Activated CD8-positive, alpha-beta T cell treated with anti-CD3 and anti-CD28 coated beads, Interleukin-2, amount 10 ng/mL, durations not matched to agents 7 days and 5 days (primary cell): ENCODE measurements around the gene ERMP1. TPM values are rescaled to one million over a fixed set of nuclear protein-coding genes. Genes with fewer than 3 reads are reported as not detected.

Experiments
- ATAC-seq: fragments of 150-1000 bp; cut with Tn5 transposase; one replicate; pipeline ENCODE4 v1.10.0; 2021; ENCODE audit warnings: moderate library complexity
- CTCF ChIA-PET: fragments of 350-600 bp; sonication (Branson Sonifier 250); formaldehyde crosslinking; loops from one replicate; lab custom pipeline; 2021; ENCODE audit warnings: antibody characterized with exemption; lab: Charles Lee
- POLR2A ChIA-PET: fragments of 350-600 bp; sonication (Branson Sonifier 250); formaldehyde crosslinking; loops from one replicate; lab custom pipeline; 2021; ENCODE audit warnings: antibody characterized with exemption; lab: Charles Lee
- DNase-seq: peaks from one replicate; pipeline ENCODE4 v3.0.0-alpha.2; 2020
- H3K27ac Mint-ChIP-seq: one replicate; pipeline ENCODE4 v1.8.0; 2021; ENCODE audit warnings: mild to moderate bottlenecking, mixed read lengths
- H3K27me3 Mint-ChIP-seq: one replicate; pipeline ENCODE4 v1.8.0; 2021; ENCODE audit warnings: low read depth, mixed read lengths
- H3K36me3 Mint-ChIP-seq: one replicate; pipeline ENCODE4 v1.8.0; 2021; ENCODE audit warnings: low read depth, mixed read lengths
- H3K4me1 Mint-ChIP-seq: one replicate; pipeline ENCODE4 v1.8.0; 2021; ENCODE audit warnings: low read depth, mixed read lengths
- H3K4me3 Mint-ChIP-seq: one replicate; pipeline ENCODE4 v1.8.0; 2021; ENCODE audit warnings: mild to moderate bottlenecking, mixed read lengths
- H3K9me3 Mint-ChIP-seq: one replicate; pipeline ENCODE4 v1.8.0; 2022; ENCODE audit warnings: mixed read lengths; ENCODE audit not compliant: insufficient read depth
- total RNA-seq, 2 experiments: library from RNA; stranded (reverse); gene quantifications; one replicate each; pipeline ENCODE4 v1.2.3, GENCODE V29; 2021

The ERMP1 gene
- total RNA-seq, 2 experiments from 2014 or later = 28.0 to 30.6 TPM

DNA sequence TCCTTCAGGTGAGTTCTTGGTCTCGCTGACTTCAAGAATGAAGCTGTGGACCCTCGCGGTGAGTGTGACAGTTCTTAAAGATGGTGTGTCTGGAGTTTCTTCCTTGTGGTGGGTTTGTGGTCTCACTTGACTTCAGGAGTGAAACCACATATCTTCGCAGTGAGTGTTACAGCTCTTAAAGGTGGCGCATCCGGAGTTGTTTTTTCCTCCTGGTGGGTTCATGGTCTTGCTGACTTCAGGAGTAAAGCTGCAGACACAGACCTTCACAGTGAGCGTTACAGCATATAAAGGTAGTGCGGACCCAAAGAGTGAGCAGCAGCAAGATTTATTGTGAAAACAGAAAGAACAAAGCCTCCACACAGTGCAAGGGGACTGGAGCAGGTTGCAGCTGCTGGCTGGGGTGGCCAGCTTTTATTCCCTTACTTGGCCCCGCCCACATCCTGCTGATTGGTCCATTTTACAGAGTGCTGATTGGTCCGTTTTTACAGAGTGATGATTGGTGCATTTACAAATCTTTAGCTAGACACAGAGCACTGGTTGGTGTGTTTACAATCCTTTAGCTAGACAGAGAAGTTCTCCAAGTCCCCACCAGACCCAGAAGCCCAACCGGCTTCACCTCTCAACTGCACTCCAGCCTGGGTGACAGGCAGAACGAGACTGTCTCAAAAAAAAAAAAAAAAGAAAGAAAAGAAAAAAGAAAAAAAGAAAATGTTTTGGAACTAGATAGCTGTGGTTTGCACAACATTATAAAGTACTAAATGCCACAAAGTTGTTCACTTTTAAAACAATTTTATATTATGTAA, 9.1 kb upstream of the ERMP1 start:
- ChIA-PET POLR2A (interaction anchor here (1.0 to 1.6 kb wide), 4 partner anchors 9 to 38 kb away, joined by 4 to 10 read pairs (median 5); partner anchors contain the start of gene ERMP1), CTCF (interaction anchor here (1.0 to 4.8 kb wide), 6 partner anchors 10 to 391 kb away, joined by 3 to 59 read pairs (median 4); partner anchors contain the start of genes CD274 and ERMP1)
- DNase-seq (peak; percentile 81), ATAC-seq (peak; percentile 69)
- Mint-ChIP-seq H3K27ac (peak overlapping the region; percentile 92), H3K36me3 (peaks cover 41% of the 10 kb centered on the region), H3K4me1 (peaks cover 80% of the 10 kb centered on the region), H3K9me3 (peaks cover 7% of the 10 kb centered on the region), H3K27me3 (peaks cover 6% of the 10 kb centered on the region), H3K4me3 (peak overlapping the region; percentile 59)

DNA sequence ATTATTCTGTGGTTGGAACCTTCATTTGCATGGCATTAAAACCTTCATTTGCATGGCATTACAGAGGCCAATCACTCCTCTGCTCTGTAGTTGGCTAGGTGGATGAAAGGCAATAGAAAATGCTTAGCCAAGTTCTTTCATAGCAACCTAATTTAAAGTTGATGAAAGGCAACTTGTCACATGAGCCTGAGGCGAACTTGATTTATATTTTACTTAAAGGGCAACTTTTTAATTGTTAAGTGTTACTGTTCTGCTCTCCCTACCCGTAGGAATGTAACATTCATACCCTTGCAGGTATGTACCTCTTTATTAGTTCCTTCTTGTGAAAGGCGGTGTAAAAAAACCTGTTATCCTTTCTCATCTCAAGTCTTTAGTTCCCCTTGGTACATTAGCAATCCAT, 7.9 kb upstream of the ERMP1 start:
- DNase-seq (no peak), ATAC-seq (no peak)
- no peak overlapping the region for H3K27ac Mint-ChIP-seq
- peaks cover 73% of the 10 kb centered on the region for H3K4me1 Mint-ChIP-seq
- H3K27me3 Mint-ChIP-seq = peaks cover 6% of the 10 kb centered on the region
- H3K9me3 Mint-ChIP-seq = peaks cover 7% of the 10 kb centered on the region
- POLR2A ChIA-PET = interaction anchor here (1.6 kb wide), 1 partner anchor 10 kb away, joined by 5 read pairs; no protein-coding TSS in a partner anchor
- no peak overlapping the region for H3K4me3 Mint-ChIP-seq
- peaks cover 31% of the 10 kb centered on the region for H3K36me3 Mint-ChIP-seq
- CTCF ChIA-PET = interaction anchor here (1.2 to 4.8 kb wide), 3 partner anchors 9 to 390 kb away, joined by 3 to 59 read pairs (median 4); partner anchors contain the start of genes CD274 and ERMP1

DNA sequence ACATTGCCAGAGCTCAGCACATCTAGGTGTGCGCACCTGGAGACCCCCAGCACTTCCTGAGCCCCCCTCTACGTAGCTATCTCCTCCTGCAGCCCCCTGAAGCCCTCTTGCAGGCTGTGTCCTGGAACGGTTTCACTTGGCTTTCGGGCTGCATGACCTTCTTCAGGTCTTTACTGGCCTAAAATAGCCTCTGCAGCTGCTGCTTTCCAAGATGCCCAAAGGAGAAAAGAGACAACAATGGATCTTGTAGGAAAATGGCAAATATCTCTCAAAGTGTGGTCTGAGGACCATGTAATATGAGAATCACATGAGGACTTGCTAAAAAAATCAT, 6.6 kb upstream of the ERMP1 start:
- ChIA-PET CTCF (no interaction called here), POLR2A (interaction anchor here (1.0 kb wide), 1 partner anchor 211 kb away, joined by 3 read pairs; the partner anchor contains the start of gene RIC1)
- DNase-seq (no peak), ATAC-seq (no peak)
- Mint-ChIP-seq H3K4me3 (no peak overlapping the region), H3K36me3 (peaks cover 23% of the 10 kb centered on the region), H3K4me1 (peaks cover 67% of the 10 kb centered on the region), H3K27me3 (peaks cover 6% of the 10 kb centered on the region), H3K27ac (no peak overlapping the region), H3K9me3 (peaks cover 7% of the 10 kb centered on the region)

DNA sequence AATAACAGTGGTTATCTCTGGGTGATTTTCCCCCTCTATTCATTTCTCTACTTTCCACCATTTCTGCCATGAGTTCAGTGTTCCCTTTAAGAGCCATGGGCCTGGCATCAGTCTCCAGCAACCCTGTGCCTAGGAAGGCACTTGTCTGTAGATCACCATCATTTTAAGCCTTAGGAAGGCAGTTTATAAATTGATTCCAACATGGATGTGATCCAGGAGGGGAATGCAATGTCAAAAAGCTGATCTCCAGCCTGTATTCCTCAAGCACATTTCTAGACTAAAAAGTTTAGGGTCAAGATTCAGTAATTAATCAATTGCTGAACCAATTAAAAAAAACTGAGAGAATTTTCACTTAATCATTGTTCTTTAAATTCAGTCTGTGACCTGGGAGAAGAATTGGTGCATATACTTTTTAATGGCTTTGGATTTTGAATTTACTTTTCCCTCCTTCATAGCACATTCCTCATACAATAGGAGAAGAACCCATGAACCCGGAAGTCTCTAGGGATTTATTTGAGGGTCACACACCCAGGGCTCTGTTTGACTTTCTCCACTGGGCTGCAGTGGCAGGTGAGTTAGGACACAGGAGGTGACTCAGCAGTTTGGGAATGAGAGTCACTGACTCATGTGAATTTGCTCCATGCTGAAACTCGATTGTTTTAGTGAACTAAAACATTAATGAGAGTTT, 6.1 kb upstream of the ERMP1 start:
- ChIA-PET POLR2A (interaction anchor here (1.0 kb wide), 1 partner anchor 210 kb away, joined by 3 read pairs; the partner anchor contains the start of gene RIC1), CTCF (no interaction called here)
- peaks cover 7% of the 10 kb centered on the region for H3K9me3 Mint-ChIP-seq
- no peak for DNase-seq
- H3K27me3 Mint-ChIP-seq = peaks cover 6% of the 10 kb centered on the region
- no peak overlapping the region for H3K27ac Mint-ChIP-seq
- H3K36me3 Mint-ChIP-seq = peaks cover 23% of the 10 kb centered on the region
- ATAC-seq = no peak
- no peak overlapping the region for H3K4me3 Mint-ChIP-seq
- H3K4me1 Mint-ChIP-seq = peaks cover 66% of the 10 kb centered on the region

DNA sequence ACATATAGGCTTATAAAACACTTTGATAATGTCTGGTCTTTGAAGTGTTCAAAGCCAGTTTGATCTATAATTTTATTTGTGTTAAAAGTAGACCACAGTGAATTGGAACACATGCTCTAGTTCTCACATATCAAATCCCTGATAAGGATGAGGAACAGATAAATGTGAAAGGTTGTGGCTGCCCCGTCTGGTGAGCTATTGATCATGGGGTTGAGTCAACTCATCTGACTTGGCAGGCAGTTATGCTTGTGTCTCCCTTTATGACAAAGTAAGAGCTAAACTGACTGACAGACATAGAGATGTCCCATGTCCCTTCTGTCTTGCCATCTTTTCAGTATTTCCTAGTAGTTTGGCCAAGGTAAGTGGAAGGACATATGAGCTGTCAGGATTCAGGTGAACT, 2.9 kb upstream of the ERMP1 start:
- Mint-ChIP-seq H3K36me3 (peaks cover 22% of the 10 kb centered on the region), H3K4me1 (peaks cover 59% of the 10 kb centered on the region), H3K4me3 (no peak overlapping the region), H3K27ac (no peak overlapping the region), H3K9me3 (no peaks in the 10 kb centered on the region), H3K27me3 (peaks cover 6% of the 10 kb centered on the region)
- POLR2A ChIA-PET = interaction anchor here (0.7 to 2.0 kb wide), 4 partner anchors 9 to 180 kb away, joined by 3 to 7 read pairs (median 3); partner anchors contain the start of gene RANBP6
- ATAC-seq = no peak
- CTCF ChIA-PET = interaction anchor here (0.6 to 7.7 kb wide), 6 partner anchors 13 to 188 kb away, joined by 3 to 67 read pairs (median 4); no protein-coding TSS in a partner anchor
- no peak for DNase-seq

DNA sequence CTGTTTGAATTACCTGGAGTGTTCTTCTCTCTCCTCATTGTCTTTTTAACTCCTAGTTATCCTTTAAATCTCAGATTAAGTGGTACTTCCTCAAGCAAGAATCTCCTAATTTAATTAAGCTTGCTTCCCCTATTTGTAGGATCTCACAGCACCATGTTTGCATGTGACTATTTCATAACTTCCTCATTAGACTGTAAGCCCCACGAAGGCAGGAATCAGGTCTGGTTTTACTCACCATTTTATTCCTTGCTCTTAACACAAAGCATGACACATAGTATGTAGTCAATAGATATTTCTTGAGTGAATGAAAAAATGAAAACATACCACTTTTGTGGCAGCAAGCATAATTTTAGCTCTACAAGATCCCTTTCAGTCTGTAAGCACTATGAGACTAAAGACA, 1.3 kb upstream of the ERMP1 start:
- ATAC-seq (no peak), DNase-seq (no peak)
- ChIA-PET CTCF (interaction anchor here (1.3 to 7.7 kb wide), 7 partner anchors 9 to 175 kb away, joined by 4 to 67 read pairs (median 24); no protein-coding TSS in a partner anchor), POLR2A (interaction anchor here (1.6 to 2.9 kb wide), 2 partner anchors 17 to 26 kb away, joined by 6 to 7 read pairs; no protein-coding TSS in a partner anchor)
- Mint-ChIP-seq H3K4me3 (peak overlapping the region; percentile 34), H3K27ac (peak overlapping the region; percentile 50), H3K36me3 (peaks cover 26% of the 10 kb centered on the region), H3K9me3 (no peaks in the 10 kb centered on the region), H3K27me3 (peaks cover 6% of the 10 kb centered on the region), H3K4me1 (peaks cover 53% of the 10 kb centered on the region)

DNA sequence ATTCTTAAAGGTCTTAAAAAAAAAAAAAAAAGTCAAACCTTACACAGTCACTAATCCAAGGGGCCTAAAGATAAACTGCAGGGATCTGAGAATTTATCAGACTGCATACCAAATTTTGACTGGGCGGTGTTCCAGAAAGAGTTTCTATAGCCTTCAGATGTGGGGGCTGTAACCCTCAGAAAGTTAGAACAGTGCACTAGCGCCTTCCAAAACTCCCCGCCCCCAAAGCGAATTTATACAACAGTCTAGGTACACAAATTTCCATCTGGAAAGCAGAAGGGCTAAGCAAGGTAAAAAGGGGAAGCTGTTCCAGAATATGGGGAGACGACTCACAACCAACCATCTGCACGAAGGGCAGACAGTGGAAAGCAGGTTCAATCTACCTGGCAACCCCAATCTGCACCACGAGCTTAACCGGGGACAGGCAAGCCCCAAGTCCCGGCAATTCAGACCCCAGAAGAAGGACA, 813 bp downstream of the ERMP1 start:
- DNase-seq = peak; percentile 50
- Mint-ChIP-seq H3K9me3 (no peaks in the 10 kb centered on the region), H3K4me1 (peaks cover 59% of the 10 kb centered on the region), H3K27ac (peak overlapping the region; percentile 78), H3K4me3 (peak overlapping the region; percentile 97), H3K27me3 (no peaks in the 10 kb centered on the region), H3K36me3 (peaks cover 37% of the 10 kb centered on the region)
- POLR2A ChIA-PET = interaction anchor here (0.6 to 2.9 kb wide), 9 partner anchors 10 to 203 kb away, joined by 3 to 10 read pairs (median 4); partner anchors contain the start of gene RIC1
- CTCF ChIA-PET = interaction anchor here (0.8 to 7.7 kb wide), 22 partner anchors 10 to 223 kb away, joined by 3 to 67 read pairs (median 6); partner anchors contain the start of gene RIC1
- peak; percentile 31 for ATAC-seq

DNA sequence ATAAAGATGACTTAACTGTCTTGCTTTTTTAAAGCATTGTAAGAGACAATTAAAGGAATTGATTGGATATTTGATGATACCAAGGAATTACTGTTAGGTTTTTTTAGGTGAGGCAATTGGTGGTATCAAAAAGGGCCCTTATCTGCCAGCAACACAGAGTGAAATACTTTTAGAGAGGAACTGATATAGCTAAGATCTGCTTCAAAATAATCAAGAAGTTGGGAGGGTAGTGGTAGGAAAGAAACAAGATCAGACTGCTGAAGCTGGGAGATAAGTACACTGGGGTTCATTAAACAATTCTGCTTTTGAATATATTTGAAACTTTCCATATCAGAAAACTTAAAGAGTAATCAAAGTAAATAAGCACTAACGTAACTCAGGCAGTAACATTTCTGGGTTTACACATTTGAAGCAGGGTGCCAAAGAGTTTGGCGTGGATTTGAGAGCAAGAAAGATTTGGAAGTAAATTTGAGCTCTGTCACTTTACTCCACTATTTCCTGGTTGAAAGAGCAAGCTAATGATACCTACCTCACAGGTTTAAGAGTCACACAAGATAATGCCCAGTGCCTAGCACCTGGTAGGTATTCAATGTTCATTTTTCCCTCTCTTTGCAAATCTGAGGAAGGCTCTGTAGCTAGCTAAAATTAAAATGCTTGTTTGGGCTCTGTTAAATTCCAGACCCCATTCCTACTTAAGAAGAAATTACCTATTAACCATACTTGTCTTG, 6.9 kb downstream of the ERMP1 start:
- ATAC-seq (no peak), DNase-seq (no peak)
- no peaks in the 10 kb centered on the region for H3K27me3 Mint-ChIP-seq
- peaks cover 70% of the 10 kb centered on the region for H3K36me3 Mint-ChIP-seq
- peaks cover 47% of the 10 kb centered on the region for H3K4me1 Mint-ChIP-seq
- ChIA-PET POLR2A (no interaction called here), CTCF (interaction anchor here (0.9 to 3.1 kb wide), 6 partner anchors 12 to 228 kb away, joined by 3 to 14 read pairs (median 4); no protein-coding TSS in a partner anchor)
- H3K9me3 Mint-ChIP-seq = no peaks in the 10 kb centered on the region
- no peak overlapping the region for H3K4me3 Mint-ChIP-seq
- peak overlapping the region; percentile 13 for H3K27ac Mint-ChIP-seq

DNA sequence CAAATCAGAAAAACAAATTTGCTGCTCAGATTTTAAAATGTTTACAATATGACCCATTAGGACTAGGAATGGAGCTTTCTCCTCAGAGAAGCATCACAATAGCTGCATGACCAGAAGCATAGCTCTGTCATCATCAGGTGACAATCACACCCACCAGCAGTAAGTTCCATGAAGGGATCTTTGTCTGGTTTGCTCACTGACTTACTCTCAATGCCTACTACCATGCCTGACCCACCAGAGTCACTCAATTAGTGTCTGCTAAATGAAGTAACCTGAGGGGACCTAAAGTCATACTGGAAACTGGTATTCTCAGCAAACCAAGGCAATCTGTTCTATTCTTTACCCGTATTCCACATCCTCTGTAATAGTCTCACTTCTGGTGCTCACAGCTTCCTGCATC, 7.7 kb downstream of the ERMP1 start:
- no peak overlapping the region for H3K27ac Mint-ChIP-seq

DNA sequence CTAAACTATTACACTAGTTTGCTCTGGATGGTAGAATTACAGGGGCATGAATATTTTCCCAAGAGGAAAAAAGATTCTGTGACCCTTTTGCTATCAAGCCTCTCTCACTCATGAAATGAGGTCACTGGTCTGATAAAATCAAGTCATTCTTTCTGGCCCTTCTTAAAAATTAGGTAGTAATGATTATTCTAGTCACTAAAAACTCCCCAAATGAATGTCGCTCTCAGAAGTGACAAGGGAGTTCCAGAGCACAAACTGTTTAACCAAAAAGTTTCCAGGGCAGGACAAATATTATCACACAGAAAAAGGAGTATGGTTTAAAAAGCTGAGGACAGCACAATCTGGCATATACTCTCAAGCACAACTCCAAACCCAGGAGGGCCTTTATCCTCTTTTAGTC, 12.5 kb downstream of the ERMP1 start:
- Mint-ChIP-seq H3K4me1 (peaks cover 19% of the 10 kb centered on the region), H3K27me3 (no peaks in the 10 kb centered on the region), H3K4me3 (no peak overlapping the region), H3K27ac (no peak overlapping the region), H3K9me3 (no peaks in the 10 kb centered on the region), H3K36me3 (peaks cover 58% of the 10 kb centered on the region)
- no peak for ATAC-seq
- CTCF ChIA-PET = interaction anchor here (1.8 kb wide), 1 partner anchor 12 kb away, joined by 10 read pairs; the partner anchor contains the start of gene ERMP1
- no peak for DNase-seq
- POLR2A ChIA-PET = interaction anchor here (0.6 to 0.9 kb wide), 3 partner anchors 12 to 1053 kb away, joined by 3 to 4 read pairs (median 3); partner anchors contain the start of gene ERMP1

More for the DNA sequence above, 7.7 kb downstream of the ERMP1 start:
- Mint-ChIP-seq H3K27me3 (no peaks in the 10 kb centered on the region), H3K9me3 (no peaks in the 10 kb centered on the region), H3K4me3 (no peak overlapping the region), H3K36me3 (peaks cover 66% of the 10 kb centered on the region), H3K4me1 (peaks cover 39% of the 10 kb centered on the region)
- ATAC-seq = peak; percentile 27
- ChIA-PET POLR2A (no interaction called here), CTCF (interaction anchor here (1.0 to 3.1 kb wide), 4 partner anchors 26 to 199 kb away, joined by 3 to 14 read pairs (median 4); no protein-coding TSS in a partner anchor)
- no peak for DNase-seq
